H1 (cell line): Measurements from ENCODE around the gene PDE2A.

ENCODE experiments used
- CTCF ChIP-seq, 3 experiments: IDR thresholded peaks; 1 replicate in 2 of 3; 2 replicates in 1 of 3; pipeline versions ENCODE4 v1.5.1 to v1.6.1; 2011; ENCODE audit warnings: low read length in 3 of 3, mild to moderate bottlenecking in 3 of 3, inconsistent platforms in 2 of 3, low read depth in 1 of 3, moderate library complexity in 1 of 3; ENCODE audit not compliant: insufficient read depth in 1 of 3; ENCODE audit errors: control extremely low read depth in 1 of 3
- EP300 ChIP-seq, 2 experiments: IDR thresholded peaks; 1 replicate in 1 of 2; 2 replicates in 1 of 2; pipeline ENCODE4 v1.6.1; 2011 to 2012; ENCODE audit warnings: low read depth in 2 of 2, low read length in 2 of 2, mild to moderate bottlenecking in 2 of 2, borderline replicate concordance in 1 of 2, inconsistent platforms in 1 of 2, moderate library complexity in 1 of 2
- EZH2 ChIP-seq: fragments of 200-600 bp; sonication (generic); IDR thresholded peaks from 2 replicates; pipeline ENCODE4 v1.7.1; 2012; ENCODE audit warnings: low read depth, mild to moderate bottlenecking, moderate library complexity, low read length, inconsistent platforms; ENCODE audit not compliant: severe bottlenecking
- HDAC2 ChIP-seq, 2 experiments: fragments of 300-600 bp in 1 of 2; sonication (generic) in 1 of 2; IDR thresholded peaks; 2 replicates each; pipeline ENCODE4 v1.6.1; 2011 to 2012; ENCODE audit warnings: low read depth in 2 of 2, low read length in 2 of 2, mild to moderate bottlenecking in 2 of 2, moderate library complexity in 2 of 2, borderline replicate concordance in 1 of 2, inconsistent platforms in 1 of 2
- JUND ChIP-seq: IDR thresholded peaks from 2 replicates; pipeline ENCODE4 v1.6.1; 2011; ENCODE audit warnings: mild to moderate bottlenecking, improper control_type of control experiment, low read length
- POLR2AphosphoS5 ChIP-seq: IDR thresholded peaks from 2 replicates; pipeline ENCODE4 v1.6.1; 2011; ENCODE audit warnings: low read depth, low read length
- RFX5 ChIP-seq: IDR thresholded peaks from 2 replicates; pipeline ENCODE4 v1.6.1; 2011; ENCODE audit warnings: low read depth, low read length, improper control_type of control experiment, borderline replicate concordance
- SIN3A ChIP-seq, 2 experiments: IDR thresholded peaks in 1 of 2; conservative IDR thresholded peaks in 1 of 2; 2 replicates each; pipeline ENCODE4 v1.6.1; 2011 to 2012; ENCODE audit warnings: low read length in 2 of 2, improper control_type of control experiment in 1 of 2, low read depth in 1 of 2, mild to moderate bottlenecking in 1 of 2
- SP2 ChIP-seq: IDR thresholded peaks from 2 replicates; pipeline ENCODE4 v1.6.1; 2012; ENCODE audit warnings: mild to moderate bottlenecking, low read length, inconsistent platforms

- TF ChIP-seq SIN3A (conservative IDR thresholded peaks at IDR 0.05 in 1 of 2, IDR thresholded peaks at IDR 0.05 in 1 of 2; ENCODE audit: low read depth in 1 of 2, low read length in 2 of 2) (no peak), SP2 (no peak), JUND (no peak), EP300 (IDR thresholded peaks at IDR 0.05; ENCODE audit: borderline replicate concordance in 1 of 2, low read depth in 2 of 2, low read length in 2 of 2) (no peak), RFX5 (no peak), HDAC2 (IDR thresholded peaks at IDR 0.05; ENCODE audit: borderline replicate concordance in 1 of 2, low read depth in 2 of 2, low read length in 2 of 2) (no peak), CTCF (IDR thresholded peaks at IDR 0.05; ENCODE audit: control extremely low read depth in 1 of 3, insufficient read depth in 1 of 3, low read depth in 1 of 3, low read length in 3 of 3) (no peak), EZH2 (no peak), POLR2AphosphoS5 (no peak)
These were observed 68.1 kb downstream of the PDE2A start for GRCh38 chr11:72605973-72606747.
